GM21447 (cell line): ENCODE results near the gene TMEM181.

Experiments
- ATAC-seq: cut with Tn5 transposase; IDR thresholded peaks from one replicate; pipeline ENCODE4 v1.9.1; 2021; ENCODE audit not compliant: unreplicated experiment

TMEM181 gene

DNA sequence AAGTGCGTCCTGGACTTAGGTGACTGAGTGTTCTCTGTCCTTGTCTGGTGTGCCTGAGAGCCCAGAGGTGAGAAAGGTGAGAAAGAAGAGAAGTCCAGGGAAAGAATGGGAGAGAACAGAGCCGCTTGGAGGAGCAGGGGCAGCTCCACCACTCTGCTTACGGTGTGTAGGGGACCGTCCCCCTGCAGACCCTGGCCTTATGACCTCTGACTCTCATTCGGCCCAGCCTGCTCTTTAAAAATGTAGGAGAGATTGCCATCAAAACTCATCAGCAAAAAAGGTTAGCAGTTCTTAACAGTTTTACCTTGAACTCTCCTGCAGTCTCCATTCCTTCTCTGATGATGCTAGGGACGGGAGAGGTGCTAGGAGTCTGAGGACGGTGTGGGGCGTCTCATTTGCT is 2.0 kb downstream of the TMEM181 start:
- ATAC-seq = no peak

- ATAC-seq = no peak
Measured at GRCh38 chr6:158564243-158565121, 4.6 kb downstream of the TMEM181 start.

- ATAC-seq = no peak
Measured at GRCh38 chr6:158565122-158565429, 5.2 kb downstream of the TMEM181 start.

GRCh38 chr6:158565482-158566040 is 5.7 kb downstream of the TMEM181 start:
- no peak for ATAC-seq

- ATAC-seq = no peak
Measured at GRCh38 chr6:158566207-158566818, 6.4 kb downstream of the TMEM181 start.

- no peak for ATAC-seq
Measured at GRCh38 chr6:158567152-158567551, 7.3 kb downstream of the TMEM181 start.

DNA sequence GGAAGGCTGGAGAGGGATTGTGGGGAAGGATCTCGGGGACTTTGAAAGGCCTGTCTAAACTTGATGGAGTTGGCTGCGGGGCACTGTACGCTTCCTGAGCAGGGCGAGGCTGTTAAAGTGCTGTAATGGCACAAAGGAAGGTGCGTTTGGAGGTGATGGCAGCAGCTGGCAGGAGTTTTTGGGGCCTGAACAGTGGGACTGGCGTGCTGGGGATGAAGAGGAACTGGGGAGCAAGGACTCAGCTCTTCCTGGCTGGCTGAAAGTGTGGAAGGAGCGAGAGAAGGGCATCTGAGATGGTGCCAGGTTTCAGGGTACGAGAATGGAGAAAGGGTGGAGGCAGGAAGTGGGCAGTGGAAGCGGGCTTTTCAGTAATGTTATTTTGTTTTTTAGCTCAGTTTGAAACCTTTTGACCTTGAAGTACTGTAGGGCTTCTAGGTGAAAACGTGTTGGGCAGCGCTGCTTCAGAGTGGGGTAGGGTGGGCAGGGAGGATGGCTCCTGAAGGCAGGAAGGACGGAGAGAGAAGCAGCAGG is 8.0 kb downstream of the TMEM181 start:
- no peak for ATAC-seq

DNA sequence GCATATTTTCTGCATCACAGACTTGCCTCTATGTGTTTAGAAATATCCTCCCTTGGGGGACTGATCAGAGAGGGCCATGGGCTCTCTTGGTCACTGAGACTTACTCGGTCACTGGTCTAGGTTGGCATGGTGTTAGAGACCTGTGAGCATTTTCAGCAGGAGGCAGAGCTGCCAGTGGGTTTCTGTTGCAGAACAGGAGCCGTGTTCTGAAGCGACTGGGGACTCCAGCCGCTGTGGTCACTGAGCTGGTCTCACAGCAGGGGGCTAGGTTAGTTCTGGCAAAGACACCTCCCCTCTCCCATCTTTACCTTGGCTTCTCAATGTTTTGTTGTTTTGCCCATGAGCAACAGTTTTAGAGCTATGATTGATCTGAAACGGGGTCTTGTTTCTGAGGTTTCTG is 8.7 kb downstream of the TMEM181 start:
- no peak for ATAC-seq

GRCh38 chr6:158569036-158569435 is 9.1 kb downstream of the TMEM181 start:
- no peak for ATAC-seq

DNA sequence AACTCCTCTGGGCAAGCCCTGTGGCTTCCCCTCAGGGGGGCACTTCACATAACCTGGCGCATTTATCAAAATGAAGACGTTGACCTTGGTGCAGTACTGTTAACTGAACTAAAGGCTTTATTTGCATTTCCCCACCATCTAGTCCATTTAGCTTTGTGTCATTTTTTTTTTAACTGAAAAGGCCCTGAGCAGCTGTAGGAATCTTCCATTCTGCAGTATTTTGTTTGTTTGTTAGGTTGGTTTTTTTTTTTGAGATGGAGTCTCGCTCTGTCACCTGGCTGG is 10.7 kb downstream of the TMEM181 start:
- ATAC-seq = no peak

DNA sequence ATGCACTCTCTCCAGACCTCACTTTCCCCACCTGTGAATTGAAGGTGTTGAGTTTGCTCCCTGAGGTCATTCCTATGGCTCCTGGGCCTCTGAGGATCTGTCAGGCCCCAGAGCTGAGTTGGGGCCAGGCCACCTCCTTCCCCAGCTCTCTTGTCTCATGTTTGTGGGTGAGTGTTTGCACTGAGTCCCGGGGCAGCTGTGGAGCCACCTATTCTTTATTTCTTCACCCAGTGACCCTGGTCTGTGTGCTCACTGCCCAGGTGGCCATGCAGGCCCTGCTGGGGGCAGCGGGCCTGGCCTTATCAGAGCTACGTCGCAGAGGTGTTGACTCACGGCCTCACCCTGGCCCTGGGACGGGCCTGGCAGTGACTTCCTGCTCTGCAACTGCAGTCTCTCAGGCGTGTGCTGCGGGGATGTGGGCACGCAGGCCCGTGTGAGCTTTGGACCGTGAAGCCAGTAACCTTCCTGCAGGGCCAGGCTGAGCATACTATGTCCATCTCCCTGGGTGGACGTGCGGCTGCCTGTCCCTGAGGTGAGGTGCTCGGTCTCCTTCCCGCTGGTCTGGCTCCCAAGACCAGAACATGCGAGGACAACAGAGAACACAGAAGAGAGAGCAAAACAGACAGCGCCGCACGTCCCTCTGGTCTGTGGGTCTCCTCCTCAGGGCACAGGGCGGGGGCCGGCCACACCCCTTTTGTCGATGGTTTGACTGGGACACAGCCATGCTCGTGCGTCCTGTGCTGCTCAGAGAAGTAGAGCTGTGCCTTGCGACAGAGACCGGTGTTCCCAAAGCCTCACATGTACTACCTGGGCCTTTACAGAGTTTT is 12.1 kb downstream of the TMEM181 start:
- no peak for ATAC-seq

GRCh38 chr6:158572653-158573541 is 13.0 kb downstream of the TMEM181 start:
- ATAC-seq = no peak

- ATAC-seq = no peak
Measured at GRCh38 chr6:158573542-158573931, 13.6 kb downstream of the TMEM181 start.

DNA sequence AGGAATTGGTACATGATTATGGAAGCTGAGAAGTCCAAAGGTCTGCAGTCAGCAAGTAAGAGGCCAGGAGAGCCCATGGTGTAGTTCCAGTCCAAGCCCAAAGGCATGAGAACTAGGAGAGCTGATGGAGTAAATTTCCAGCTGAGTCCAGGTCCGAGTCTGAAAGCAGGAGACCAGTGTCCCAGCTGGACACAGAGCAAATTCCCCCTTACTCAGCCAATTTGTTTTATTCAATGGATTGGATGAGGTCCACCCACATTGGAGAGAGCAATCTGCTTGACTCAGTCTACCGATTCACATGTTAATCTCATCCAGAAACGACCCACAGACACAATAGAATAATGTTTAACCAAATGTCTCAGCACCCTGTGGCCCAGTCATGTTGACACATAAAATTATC is 14.9 kb downstream of the TMEM181 start:
- no peak for ATAC-seq

GRCh38 chr6:158575550-158575949 is 15.7 kb downstream of the TMEM181 start:
- no peak for ATAC-seq

GRCh38 chr6:158584236-158584651 is 24.4 kb downstream of the TMEM181 start:
- ATAC-seq = no peak

- ATAC-seq = no peak
Measured at GRCh38 chr6:158586652-158587051, 26.8 kb downstream of the TMEM181 start.

DNA sequence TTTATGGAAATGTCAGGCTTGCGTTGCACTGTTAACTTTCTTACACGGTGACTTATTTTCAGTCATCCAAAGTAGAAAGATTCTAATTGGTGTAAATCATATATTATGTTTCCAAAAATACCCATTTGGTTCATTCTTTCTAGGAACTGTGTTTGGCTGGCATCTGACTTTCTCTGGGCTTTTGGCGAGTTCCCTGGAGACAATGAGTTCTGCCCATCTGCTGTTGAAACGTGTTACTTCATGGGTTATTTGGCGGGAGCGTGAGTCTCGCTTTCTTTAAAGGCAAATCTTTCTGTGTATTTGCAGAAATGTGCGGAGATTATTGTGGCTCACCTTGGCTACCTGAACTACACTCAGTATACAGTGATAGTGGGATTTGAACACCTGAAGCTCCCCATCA is 29.5 kb downstream of the TMEM181 start:
- ATAC-seq = no peak

GRCh38 chr6:158591134-158591809 is 31.4 kb downstream of the TMEM181 start:
- no peak for ATAC-seq

GRCh38 chr6:158591810-158592209 is 31.9 kb downstream of the TMEM181 start:
- no peak for ATAC-seq
